ENCODE results near the gene SLC35F4. TPM values are rescaled to one million over a fixed set of nuclear protein-coding genes. Genes with fewer than 3 reads are reported as not detected.
"Not testable (repeated sequence)": the region's sequence is repeated elsewhere in the genome, so short reads cannot be mapped to it uniquely, and the experiment has no call there.

Gene SLC35F4
- total RNA-seq, 1 donor from 2014 or later, result not detected

GRCh38 chr14:57866199-57866705 lies 360 bp upstream of the SLC35F4 start:
- H3K27me3 ChIP-seq, result peaks cover 5% of the 10 kb centered on the region
- TF ChIP-seq POLR2AphosphoS5 (IDR thresholded peaks at IDR 0.05; ENCODE audit: insufficient read depth in 1 of 2, low read depth in 1 of 2) (no peak), POLR2A (IDR thresholded peaks at IDR 0.05) (no peak), CTCF (IDR thresholded peaks at IDR 0.05) (no peak)
- H3K36me3 ChIP-seq, result no peaks in the 10 kb centered on the region
- H3K27ac ChIP-seq, result no peak overlapping the region
- no peaks in the 10 kb centered on the region for H3K9me3 ChIP-seq
- intact Hi-C loops (cut with DNase I), result no loop called here
- no peak for DNase-seq (ENCODE audit: extremely low spot score in 2 of 2)
- peaks cover 10% of the 10 kb centered on the region for H3K4me1 ChIP-seq
- no peak overlapping the region for H3K4me3 ChIP-seq

- peak overlapping the region; percentile 18 to 29 for H3K4me3 ChIP-seq
- no peak overlapping the region for H3K27ac ChIP-seq
- no peaks in the 10 kb centered on the region for H3K9me3 ChIP-seq
- TF ChIP-seq POLR2AphosphoS5 (IDR thresholded peaks at IDR 0.05; ENCODE audit: insufficient read depth in 1 of 2, low read depth in 1 of 2) (no peak), POLR2A (IDR thresholded peaks at IDR 0.05) (no peak), CTCF (IDR thresholded peaks at IDR 0.05) (no peak)
- H3K4me1 ChIP-seq, result peaks cover 10% of the 10 kb centered on the region
- H3K27me3 ChIP-seq, result peaks cover 5% of the 10 kb centered on the region
- no peak for DNase-seq (ENCODE audit: extremely low spot score in 2 of 2)
- intact Hi-C loops (cut with DNase I), result no loop called here
- no peaks in the 10 kb centered on the region for H3K36me3 ChIP-seq
Observed at GRCh38 chr14:57865066-57865402, 858 bp downstream of the SLC35F4 start.

- H3K27me3 ChIP-seq, result peaks cover 5% of the 10 kb centered on the region
- TF ChIP-seq POLR2AphosphoS5 (IDR thresholded peaks at IDR 0.05; ENCODE audit: insufficient read depth in 1 of 2, low read depth in 1 of 2) (no peak), POLR2A (IDR thresholded peaks at IDR 0.05) (no peak), CTCF (IDR thresholded peaks at IDR 0.05) (no peak)
- intact Hi-C loops (cut with DNase I), result no loop called here
- H3K27ac ChIP-seq, result no peak overlapping the region
- H3K9me3 ChIP-seq, result no peaks in the 10 kb centered on the region
- no peak for DNase-seq (ENCODE audit: extremely low spot score in 2 of 2)
- no peak overlapping the region for H3K4me3 ChIP-seq
- H3K4me1 ChIP-seq, result peaks cover 10% of the 10 kb centered on the region
- H3K36me3 ChIP-seq, result no peaks in the 10 kb centered on the region
Observed at GRCh38 chr14:57864659-57865058, 1.2 kb downstream of the SLC35F4 start.

- Histone ChIP-seq H3K4me1 (peaks cover 10% of the 10 kb centered on the region), H3K4me3 (no peak overlapping the region), H3K27ac (no peak overlapping the region), H3K27me3 (peaks cover 5% of the 10 kb centered on the region), H3K36me3 (no peaks in the 10 kb centered on the region), H3K9me3 (no peaks in the 10 kb centered on the region)
- intact Hi-C loops (cut with DNase I), result no loop called here
- TF ChIP-seq POLR2A (IDR thresholded peaks at IDR 0.05), result no peak
- no peak for TF ChIP-seq POLR2AphosphoS5 (IDR thresholded peaks at IDR 0.05; ENCODE audit: insufficient read depth in 1 of 2, low read depth in 1 of 2)
- no peak for TF ChIP-seq CTCF (IDR thresholded peaks at IDR 0.05)
- DNase-seq (ENCODE audit: extremely low spot score in 2 of 2), result no peak
Observed at GRCh38 chr14:57863471-57863870, 2.4 kb downstream of the SLC35F4 start.

GRCh38 chr14:57855666-57856065 lies 10.2 kb downstream of the SLC35F4 start:
- H3K27ac ChIP-seq; intact Hi-C loops (cut with DNase I); H3K4me1 ChIP-seq; DNase-seq (ENCODE audit: extremely low spot score in 2 of 2); H3K9me3 ChIP-seq; H3K27me3 ChIP-seq; H3K4me3 ChIP-seq; H3K36me3 ChIP-seq: not testable (repeated sequence)

GRCh38 chr14:57854571-57854970 lies 11.3 kb downstream of the SLC35F4 start:
- Histone ChIP-seq H3K27ac (no peak overlapping the region), H3K4me1 (no peaks in the 10 kb centered on the region), H3K36me3 (no peaks in the 10 kb centered on the region), H3K4me3 (no peak overlapping the region), H3K9me3 (no peaks in the 10 kb centered on the region), H3K27me3 (no peaks in the 10 kb centered on the region)
- no peak for DNase-seq (ENCODE audit: extremely low spot score in 2 of 2)
- intact Hi-C loops (cut with DNase I), result no loop called here
- TF ChIP-seq CTCF (IDR thresholded peaks at IDR 0.05) (no peak), POLR2A (IDR thresholded peaks at IDR 0.05) (no peak), POLR2AphosphoS5 (IDR thresholded peaks at IDR 0.05; ENCODE audit: insufficient read depth in 1 of 2, low read depth in 1 of 2) (no peak)

Data from vagina (tissue), 2 donors.